Suprapubic skin (tissue), 4 donors: ENCODE measurements around the gene LAMB2. TPM values are rescaled to one million over a fixed set of nuclear protein-coding genes. Genes with fewer than 3 reads are reported as not detected.

Experiments used
- DNase-seq, 2 donors: peaks; one replicate each; pipeline ENCODE4 v3.0.0-alpha.2; 2019; ENCODE audit warnings: low spot score in 2 of 2
- H3K27ac ChIP-seq: fragments of 200-600 bp; sonication (generic); one replicate; pipeline ENCODE4 v1.5.1; 2019
- H3K27me3 ChIP-seq: fragments of 200-600 bp; sonication (generic); one replicate; pipeline ENCODE4 v1.5.1; 2019
- H3K36me3 ChIP-seq: fragments of 200-600 bp; sonication (generic); one replicate; pipeline ENCODE4 v1.5.1; 2019
- H3K4me1 ChIP-seq: fragments of 200-600 bp; sonication (generic); one replicate; pipeline ENCODE4 v1.5.1; 2019
- H3K4me3 ChIP-seq: fragments of 200-600 bp; sonication (generic); one replicate; pipeline ENCODE4 v1.5.1; 2019; ENCODE audit warnings: mild to moderate bottlenecking
- H3K9me3 ChIP-seq: fragments of 200-600 bp; sonication (generic); one replicate; pipeline ENCODE4 v1.5.1; 2019
- CTCF ChIP-seq, 2 donors: fragments of 200-600 bp in 1 of 2; fragments of 450-650 bp in 1 of 2; sonication (generic) in 1 of 2; IDR thresholded peaks; one replicate each; pipeline ENCODE4 v1.5.1; 2016 to 2019; ENCODE audit warnings: antibody characterized with exemption in 2 of 2, mild to moderate bottlenecking in 1 of 2, moderate library complexity in 1 of 2
- EP300 ChIP-seq: sonication (generic); formaldehyde crosslinking; IDR thresholded peaks from one replicate; pipeline ENCODE4 v1.6.1; 2017; ENCODE audit warnings: antibody characterized with exemption
- POLR2A ChIP-seq, 2 donors: fragments of 450-650 bp; IDR thresholded peaks; one replicate each; pipeline ENCODE4 v1.6.1; 2017; ENCODE audit warnings: antibody characterized with exemption in 2 of 2, mild to moderate bottlenecking in 2 of 2, moderate library complexity in 2 of 2
- POLR2AphosphoS5 ChIP-seq, 3 donors: sonication (generic); formaldehyde crosslinking; IDR thresholded peaks; one replicate each; pipeline ENCODE4 v1.6.1; 2017; ENCODE audit warnings: antibody characterized with exemption in 3 of 3
- WGBS: methylation state at CpG from one replicate; pipeline ENCODE4 v1.1.5; 2018; 5-methylcytosine and 5-hydroxymethylcytosine counted together
- total RNA-seq, 4 donors: library from RNA; depleted of rRNA; stranded (reverse); fragments of >200 nt; gene quantifications; one replicate each; pipeline ENCODE4 v1.1.0, GENCODE V29; 2016

The LAMB2 gene
- total RNA-seq, 4 donors from 2014 or later: 333 to 563 (median 501) TPM

- no peaks in the 10 kb centered on the region for H3K27me3 ChIP-seq
- peak; percentile 17 to 96 (median 93) for TF ChIP-seq POLR2AphosphoS5 (IDR thresholded peaks at IDR 0.05)
- no peak for TF ChIP-seq EP300
- TF ChIP-seq POLR2A (IDR thresholded peaks at IDR 0.05): peak; percentile 50 to 77
- TF ChIP-seq CTCF (IDR thresholded peaks at IDR 0.05): no peak
- H3K27ac ChIP-seq: peak within 1 kb of the TSS; percentile 89
- H3K36me3 ChIP-seq: peaks cover 75% of the 10 kb centered on the region
- no peaks in the 10 kb centered on the region for H3K9me3 ChIP-seq
- peak within 1 kb of the TSS; percentile 62 for H3K4me3 ChIP-seq
- peaks cover 26% of the 10 kb centered on the region for H3K4me1 ChIP-seq
- DNase-seq: peak; percentile 97 to 98
- 0% methylated on average over 5 of the region's 70 CpGs for WGBS
Measured at GRCh38 chr3:49120438-49121131, 12.3 kb downstream of the LAMB2 start, which contains the start of gene USP19. USP19 (minus strand) TSS chr3:49120823; CDS start chr3:49119145, 1,678 bp downstream.

GRCh38 chr3:49120096-49120437 lies 12.8 kb downstream of the LAMB2 start:
- 0% methylated on average over 9 of the region's 9 CpGs for WGBS
- no peak for TF ChIP-seq EP300
- no peak for TF ChIP-seq CTCF (IDR thresholded peaks at IDR 0.05)
- TF ChIP-seq POLR2A (IDR thresholded peaks at IDR 0.05): no peak
- no peak for TF ChIP-seq POLR2AphosphoS5 (IDR thresholded peaks at IDR 0.05)

GRCh38 chr3:49119439-49119838 lies 13.4 kb downstream of the LAMB2 start:
- no peak for DNase-seq
- no peaks in the 10 kb centered on the region for H3K9me3 ChIP-seq
- peak overlapping the region; percentile 62 for H3K4me3 ChIP-seq
- TF ChIP-seq EP300 (no peak), POLR2AphosphoS5 (IDR thresholded peaks at IDR 0.05) (no peak), CTCF (IDR thresholded peaks at IDR 0.05) (no peak), POLR2A (IDR thresholded peaks at IDR 0.05) (no peak)
- peak overlapping the region; percentile 89 for H3K27ac ChIP-seq
- WGBS: 40% methylated on average over 3 of the region's 3 CpGs
- peaks cover 26% of the 10 kb centered on the region for H3K4me1 ChIP-seq
- H3K36me3 ChIP-seq: peaks cover 75% of the 10 kb centered on the region
- H3K27me3 ChIP-seq: no peaks in the 10 kb centered on the region

More at GRCh38 chr3:49120096-49120437, 12.8 kb downstream of the LAMB2 start:
- peak overlapping the region; percentile 89 for H3K27ac ChIP-seq
- peaks cover 26% of the 10 kb centered on the region for H3K4me1 ChIP-seq
- no peaks in the 10 kb centered on the region for H3K27me3 ChIP-seq
- no peaks in the 10 kb centered on the region for H3K9me3 ChIP-seq
- H3K4me3 ChIP-seq: peak overlapping the region; percentile 62
- peaks cover 75% of the 10 kb centered on the region for H3K36me3 ChIP-seq
- DNase-seq: no peak

DNA sequence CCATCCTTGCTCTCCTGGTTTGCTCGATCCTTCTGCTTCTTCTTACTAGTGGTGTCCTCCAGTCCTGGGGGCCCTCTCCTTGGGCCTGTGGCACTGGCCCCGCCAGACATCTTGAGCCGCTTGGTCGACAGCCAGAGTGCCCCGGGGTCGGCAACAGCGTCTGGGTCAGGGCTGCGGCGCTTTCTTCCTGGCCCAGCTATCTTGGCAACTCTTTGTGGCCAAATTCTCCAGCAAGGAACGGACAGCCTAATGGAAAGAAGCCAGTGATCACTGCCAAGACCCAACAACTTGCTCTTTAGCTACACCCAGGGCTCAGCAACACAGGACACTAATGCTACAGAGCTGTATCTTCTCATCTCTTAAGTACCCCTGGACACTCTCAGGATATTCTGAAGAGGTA lies 13.8 kb downstream of the LAMB2 start:
- Histone ChIP-seq H3K9me3 (no peaks in the 10 kb centered on the region), H3K27ac (peak overlapping the region; percentile 89), H3K36me3 (peaks cover 75% of the 10 kb centered on the region), H3K4me3 (no peak overlapping the region), H3K4me1 (peaks cover 26% of the 10 kb centered on the region), H3K27me3 (no peaks in the 10 kb centered on the region)
- DNase-seq: no peak
- TF ChIP-seq POLR2AphosphoS5 (IDR thresholded peaks at IDR 0.05) (no peak), POLR2A (IDR thresholded peaks at IDR 0.05) (no peak), CTCF (IDR thresholded peaks at IDR 0.05) (no peak), EP300 (no peak)
- WGBS: 77% methylated on average over 10 of the region's 10 CpGs

- TF ChIP-seq POLR2A (IDR thresholded peaks at IDR 0.05) (no peak), EP300 (no peak), POLR2AphosphoS5 (IDR thresholded peaks at IDR 0.05) (no peak), CTCF (IDR thresholded peaks at IDR 0.05) (no peak)
- 86% methylated on average over 13 of the region's 14 CpGs for WGBS
Measured at GRCh38 chr3:49112262-49112661, 20.6 kb downstream of the LAMB2 start.

More at GRCh38 chr3:49112262-49112661, 20.6 kb downstream of the LAMB2 start:
- no peak for DNase-seq
- Histone ChIP-seq H3K9me3 (no peaks in the 10 kb centered on the region), H3K27me3 (no peaks in the 10 kb centered on the region), H3K4me3 (no peak overlapping the region), H3K27ac (no peak overlapping the region), H3K36me3 (peaks cover 99% of the 10 kb centered on the region), H3K4me1 (no peaks in the 10 kb centered on the region)
